NCI-H460 (cell line): Measurements from ENCODE around the gene RNF121. TPM values are rescaled to one million over a fixed set of nuclear protein-coding genes. Genes with fewer than 3 reads are reported as not detected.

Experiments used
- DNase-seq: peaks from one replicate; pipeline ENCODE4 v3.0.0-alpha.2; 2016; ENCODE audit warnings: low read depth; ENCODE audit errors: extremely low read depth
- total RNA-seq: library from RNA; depleted of rRNA; stranded (reverse); fragments of >200 nt; shearing (Covaris generic); gene quantifications from 2 replicates; pipeline ENCODE4 v1.2.3, GENCODE V29; 2014

The RNF121 gene
- total RNA-seq, 1 experiment from 2014 or later: 12.7 TPM

GRCh38 chr11:72002841-72003775 is 74.3 kb downstream of the RNF121 start:
- DNase-seq: no peak

GRCh38 chr11:72003776-72004171 is 74.9 kb downstream of the RNF121 start:
- no peak for DNase-seq

GRCh38 chr11:72004515-72005346 is 75.9 kb downstream of the RNF121 start:
- DNase-seq: no peak

GRCh38 chr11:72005347-72006260 is 76.8 kb downstream of the RNF121 start:
- no peak for DNase-seq

GRCh38 chr11:72006309-72007088 is 77.7 kb downstream of the RNF121 start:
- no peak for DNase-seq

- DNase-seq: no peak
Measured at GRCh38 chr11:72007089-72007476, 78.2 kb downstream of the RNF121 start.

GRCh38 chr11:72007587-72007986 is 78.7 kb downstream of the RNF121 start:
- no peak for DNase-seq

- DNase-seq: no peak
Measured at GRCh38 chr11:72008728-72009127, 79.9 kb downstream of the RNF121 start.

GRCh38 chr11:72009156-72009555 is 80.3 kb downstream of the RNF121 start:
- DNase-seq: no peak

- no peak for DNase-seq
Measured at GRCh38 chr11:72010529-72011233, 81.8 kb downstream of the RNF121 start.

GRCh38 chr11:72012091-72012630 is 83.3 kb downstream of the RNF121 start:
- no peak for DNase-seq

- DNase-seq: no peak
Measured at GRCh38 chr11:72012897-72013721, 84.3 kb downstream of the RNF121 start.

GRCh38 chr11:72013765-72014711 is 85.2 kb downstream of the RNF121 start:
- DNase-seq: no peak

- no peak for DNase-seq
Measured at GRCh38 chr11:72014761-72015320, 86.0 kb downstream of the RNF121 start.

- DNase-seq: no peak
Measured at GRCh38 chr11:72015511-72016061, 86.7 kb downstream of the RNF121 start.

- no peak for DNase-seq
Measured at GRCh38 chr11:72018171-72018570, 89.3 kb downstream of the RNF121 start.
